ENCODE results near the gene DLL1.

- TF ChIP-seq, protein P1, sequence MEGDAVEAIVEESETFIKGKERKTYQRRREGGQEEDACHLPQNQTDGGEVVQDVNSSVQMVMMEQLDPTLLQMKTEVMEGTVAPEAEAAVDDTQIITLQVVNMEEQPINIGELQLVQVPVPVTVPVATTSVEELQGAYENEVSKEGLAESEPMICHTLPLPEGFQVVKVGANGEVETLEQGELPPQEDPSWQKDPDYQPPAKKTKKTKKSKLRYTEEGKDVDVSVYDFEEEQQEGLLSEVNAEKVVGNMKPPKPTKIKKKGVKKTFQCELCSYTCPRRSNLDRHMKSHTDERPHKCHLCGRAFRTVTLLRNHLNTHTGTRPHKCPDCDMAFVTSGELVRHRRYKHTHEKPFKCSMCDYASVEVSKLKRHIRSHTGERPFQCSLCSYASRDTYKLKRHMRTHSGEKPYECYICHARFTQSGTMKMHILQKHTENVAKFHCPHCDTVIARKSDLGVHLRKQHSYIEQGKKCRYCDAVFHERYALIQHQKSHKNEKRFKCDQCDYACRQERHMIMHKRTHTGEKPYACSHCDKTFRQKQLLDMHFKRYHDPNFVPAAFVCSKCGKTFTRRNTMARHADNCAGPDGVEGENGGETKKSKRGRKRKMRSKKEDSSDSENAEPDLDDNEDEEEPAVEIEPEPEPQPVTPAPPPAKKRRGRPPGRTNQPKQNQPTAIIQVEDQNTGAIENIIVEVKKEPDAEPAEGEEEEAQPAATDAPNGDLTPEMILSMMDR (conservative IDR thresholded peaks at IDR 0.05): no peak
- no peak for TF ChIP-seq ZFX (IDR thresholded peaks at IDR 0.05)
Observed at GRCh38 chr6:170268216-170269129, 22.4 kb downstream of the DLL1 start.

All from C4-2B (cell line).